NCI-H2171 treated with DMSO at 0.1 percent for 48 hours (cell line): ENCODE data around the gene TRPM5.

Source experiments
- DNase-seq: peaks from one replicate; lab custom pipeline; 2025; lab: John Stamatoyannopoulos, UW

Gene TRPM5

DNA sequence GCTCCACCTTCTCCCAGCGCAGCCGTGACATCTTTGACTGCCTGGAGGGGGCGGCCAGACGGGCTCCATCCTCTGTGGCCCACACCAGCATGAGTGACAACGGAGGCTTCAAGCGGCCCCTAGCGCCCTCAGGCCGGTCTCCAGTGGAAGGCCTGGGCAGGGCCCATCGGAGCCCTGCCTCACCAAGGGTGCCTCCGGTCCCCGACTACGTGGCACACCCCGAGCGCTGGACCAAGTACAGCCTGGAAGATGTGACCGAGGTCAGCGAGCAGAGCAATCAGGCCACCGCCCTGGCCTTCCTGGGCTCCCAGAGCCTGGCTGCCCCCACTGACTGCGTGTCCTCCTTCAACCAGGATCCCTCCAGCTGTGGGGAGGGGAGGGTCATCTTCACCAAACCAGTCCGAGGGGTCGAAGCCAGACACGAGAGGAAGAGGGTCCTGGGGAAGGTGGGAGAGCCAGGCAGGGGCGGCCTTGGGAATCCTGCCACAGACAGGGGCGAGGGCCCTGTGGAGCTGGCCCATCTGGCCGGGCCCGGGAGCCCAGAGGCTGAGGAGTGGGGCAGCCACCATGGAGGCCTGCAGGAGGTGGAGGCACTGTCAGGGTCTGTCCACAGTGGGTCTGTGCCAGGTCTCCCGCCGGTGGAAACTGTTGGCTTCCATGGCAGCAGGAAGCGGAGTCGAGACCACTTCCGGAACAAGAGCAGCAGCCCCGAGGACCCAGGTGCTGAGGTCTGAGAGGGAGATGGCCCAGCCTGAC is 41.2 kb downstream of the TRPM5 start:
- DNase-seq = no peak

DNA sequence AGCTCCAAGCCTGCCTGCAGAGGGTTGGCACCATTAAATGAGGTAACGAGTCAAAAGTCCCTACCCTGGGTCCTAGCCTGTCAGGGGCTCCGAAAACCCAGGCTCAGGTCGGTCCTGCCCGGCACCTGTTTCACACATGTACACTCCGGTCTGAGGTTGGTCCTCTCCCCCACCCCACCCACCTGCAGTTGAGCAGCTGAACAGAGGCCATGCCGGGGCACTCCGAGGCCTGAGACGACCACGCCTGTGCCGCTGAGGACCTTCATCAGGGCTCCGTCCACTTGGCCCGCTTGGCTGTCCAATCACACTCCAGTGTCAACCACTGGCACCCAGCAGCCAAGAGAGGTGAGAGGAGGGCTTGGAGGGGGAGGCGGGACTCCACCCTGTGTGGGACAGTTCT is 42.2 kb downstream of the TRPM5 start:
- no peak for DNase-seq

DNA sequence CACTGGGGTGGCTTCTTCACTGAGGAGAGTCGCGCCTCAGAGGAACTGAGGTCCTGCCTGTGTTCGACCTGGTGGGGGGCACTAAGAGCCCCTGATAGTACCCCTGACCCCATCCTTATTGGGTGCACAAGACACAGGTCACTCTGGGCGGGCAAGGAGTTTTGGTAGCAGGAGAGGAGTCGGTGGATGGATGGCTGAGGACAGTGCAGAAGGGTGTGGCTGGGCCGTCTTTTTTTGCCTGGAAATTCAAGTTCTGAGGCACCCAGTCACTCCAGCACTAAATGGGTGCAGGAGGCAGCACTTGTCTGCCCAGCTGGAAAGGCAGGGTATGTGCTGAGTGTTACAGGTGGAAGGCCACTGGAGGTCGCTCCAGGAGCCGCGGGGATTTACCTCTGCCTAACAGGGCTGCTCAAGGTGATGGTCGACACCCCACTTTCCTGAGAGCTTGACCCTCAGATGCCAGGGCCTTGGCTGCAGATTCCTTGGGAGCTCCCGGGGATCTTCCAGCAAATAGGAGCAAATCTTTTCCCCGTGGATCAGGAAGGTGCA is 42.8 kb downstream of the TRPM5 start:
- no peak for DNase-seq

DNA sequence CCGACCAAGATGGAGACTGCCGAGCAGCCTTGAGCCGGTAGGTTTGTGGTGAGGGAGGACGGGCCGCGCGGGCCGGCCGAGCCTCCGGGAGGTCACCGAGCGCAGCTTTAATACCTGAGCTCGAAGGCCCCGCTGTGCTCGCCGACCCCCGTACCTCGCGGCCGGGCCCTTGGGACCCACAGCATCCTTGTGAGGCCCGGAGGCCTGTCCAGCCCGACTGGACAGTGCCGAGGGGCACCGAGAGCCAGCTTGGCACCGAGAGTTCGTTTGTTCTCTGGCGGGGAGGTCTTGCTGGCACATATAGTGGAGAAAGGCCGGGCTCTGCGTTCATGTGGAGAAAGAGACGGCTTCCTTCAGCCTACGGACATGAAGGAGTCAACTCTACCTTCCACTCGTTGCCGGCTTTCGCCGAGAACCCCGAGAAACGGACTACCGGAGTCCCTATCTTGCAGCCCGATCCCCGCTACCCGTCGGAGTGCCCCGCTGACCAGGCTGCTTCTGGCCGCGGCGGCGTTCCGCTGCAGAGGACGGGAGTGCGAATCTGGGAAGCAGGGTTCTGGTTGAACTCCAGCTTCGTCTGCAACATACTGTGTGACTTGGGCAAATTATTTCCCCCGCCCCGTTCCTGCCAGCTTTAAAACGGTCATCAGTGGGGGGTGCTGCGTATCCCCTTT is 43.4 kb downstream of the TRPM5 start:
- DNase-seq = no peak

DNA sequence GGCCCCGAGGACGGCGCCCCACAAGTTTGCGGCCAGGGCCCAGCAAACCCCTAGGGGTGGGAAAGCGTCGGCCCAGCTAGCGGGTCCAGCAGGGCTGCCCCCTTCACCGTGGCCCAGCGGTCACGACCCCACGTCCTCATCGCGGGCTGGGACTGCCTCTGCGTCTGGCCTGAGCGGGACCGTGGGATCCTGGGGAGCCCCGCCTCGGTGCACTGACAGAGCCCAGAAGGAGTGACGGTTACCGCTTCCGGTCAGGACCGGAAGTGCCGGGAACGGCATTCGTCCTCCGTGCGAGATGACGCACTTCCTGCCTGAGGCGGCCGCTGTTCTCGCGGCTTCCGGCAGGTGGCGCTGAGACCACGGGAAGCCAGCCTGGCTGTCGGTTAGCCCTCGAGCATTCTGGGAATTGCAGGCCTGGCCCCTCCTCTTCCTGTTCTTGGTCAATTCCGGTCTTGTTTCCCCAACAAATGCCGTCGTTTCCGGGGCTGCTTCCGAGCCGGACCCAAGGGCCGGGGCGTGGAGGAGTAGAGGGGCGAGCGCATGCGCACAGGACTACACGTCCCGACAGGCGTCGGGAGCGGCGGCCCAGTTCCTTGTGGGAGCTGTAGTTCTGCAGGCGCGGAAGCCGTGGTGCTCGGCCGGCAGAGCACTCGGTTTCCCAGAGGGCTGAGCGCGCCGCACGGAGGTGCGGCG is 44.1 kb downstream of the TRPM5 start, which contains the start of gene TSSC4:
TSSC4 (plus strand) TSS at position 682 of the 693 bp plus-strand sequence. CDS start 1,884 bp downstream, outside the sequence.
- DNase-seq = peak; percentile 96

DNA sequence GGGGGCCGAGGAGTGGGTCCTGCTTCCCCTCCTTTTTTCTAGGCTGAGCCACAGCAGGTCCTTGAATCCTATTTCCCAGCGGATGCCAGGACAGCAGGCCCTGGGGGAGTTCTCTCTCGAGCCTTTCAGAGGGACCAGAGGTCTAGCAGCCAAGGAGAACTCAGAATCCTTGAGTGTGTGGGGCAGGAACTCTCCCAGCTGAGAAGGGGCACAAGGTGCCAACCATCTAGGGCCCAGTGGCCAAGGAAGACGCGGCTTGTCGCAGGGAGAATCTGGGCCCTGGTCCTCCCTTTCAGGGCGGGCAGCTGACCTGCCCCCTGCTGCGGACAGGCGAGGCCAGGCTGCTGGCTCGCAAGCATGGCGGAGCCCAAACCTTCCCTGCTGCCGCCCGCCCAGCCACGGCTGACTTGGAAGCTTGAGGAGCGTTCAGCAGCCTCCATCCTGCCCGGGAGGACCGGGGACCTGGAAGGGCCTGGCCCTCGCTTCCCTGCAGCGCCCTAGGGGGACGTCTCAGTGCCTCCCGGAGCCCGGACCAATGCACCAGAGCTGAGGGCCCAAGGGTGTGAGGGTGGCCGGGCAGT is 44.7 kb downstream of the TRPM5 start:
- DNase-seq = no peak

DNA sequence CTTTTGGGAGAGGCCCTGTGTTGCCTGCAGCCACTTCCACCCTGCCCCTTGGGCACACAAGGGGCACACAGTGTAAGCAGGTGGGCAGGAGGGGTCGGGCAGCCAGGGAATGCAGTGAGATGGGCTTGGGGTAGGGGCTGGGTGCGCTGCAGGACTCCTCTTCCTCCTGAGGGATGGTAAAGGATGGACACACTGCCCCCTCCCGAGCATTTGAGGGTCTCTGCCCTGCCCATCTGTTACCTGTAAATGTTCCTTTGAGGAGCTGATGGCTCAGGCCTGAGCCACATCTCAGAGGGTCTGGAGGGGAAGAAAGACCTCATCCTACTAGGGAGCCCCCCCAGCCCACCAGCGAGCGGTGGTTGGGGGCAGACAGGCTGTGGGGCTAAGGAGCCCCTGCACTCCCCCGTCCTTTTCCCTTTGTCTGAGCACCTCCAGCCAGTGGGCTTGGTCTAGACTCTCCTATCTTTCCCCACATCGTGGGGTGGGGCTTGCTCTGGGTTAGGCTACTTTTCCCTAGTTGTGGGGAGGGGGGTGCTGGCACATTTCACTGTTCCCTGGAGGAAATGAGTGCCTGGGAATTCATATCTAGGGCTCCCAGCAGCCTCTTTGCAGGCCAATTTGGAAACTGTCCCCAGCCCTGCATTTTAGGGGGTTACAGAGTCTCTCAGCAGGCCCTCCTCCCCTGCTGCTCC is 45.5 kb downstream of the TRPM5 start:
- no peak for DNase-seq

DNA sequence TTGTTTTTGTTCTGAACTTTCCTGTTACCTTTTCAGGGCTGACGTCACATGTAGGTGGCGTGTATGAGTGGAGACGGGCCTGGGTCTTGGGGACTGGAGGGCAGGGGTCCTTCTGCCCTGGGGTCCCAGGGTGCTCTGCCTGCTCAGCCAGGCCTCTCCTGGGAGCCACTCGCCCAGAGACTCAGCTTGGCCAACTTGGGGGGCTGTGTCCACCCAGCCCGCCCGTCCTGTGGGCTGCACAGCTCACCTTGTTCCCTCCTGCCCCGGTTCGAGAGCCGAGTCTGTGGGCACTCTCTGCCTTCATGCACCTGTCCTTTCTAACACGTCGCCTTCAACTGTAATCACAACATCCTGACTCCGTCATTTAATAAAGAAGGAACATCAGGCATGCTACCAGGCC is 47.3 kb downstream of the TRPM5 start:
- DNase-seq = no peak

DNA sequence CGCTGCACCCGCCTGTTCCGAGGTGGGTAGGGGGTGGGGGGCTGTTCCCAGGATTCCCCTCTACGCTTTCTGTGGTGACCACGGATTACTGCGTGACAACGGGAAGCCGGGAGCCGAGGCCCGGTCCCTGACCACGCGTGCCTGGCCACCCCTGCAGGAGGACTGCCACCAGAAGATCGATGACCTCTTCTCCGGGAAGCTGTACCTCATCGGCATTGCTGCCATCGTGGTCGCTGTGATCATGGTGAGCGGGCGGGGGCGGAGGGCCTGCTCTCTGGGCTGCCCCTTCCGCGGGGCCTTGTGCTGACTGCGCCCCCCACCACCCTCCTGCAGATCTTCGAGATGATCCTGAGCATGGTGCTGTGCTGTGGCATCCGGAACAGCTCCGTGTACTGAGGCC is 47.8 kb downstream of the TRPM5 start:
- no peak for DNase-seq

DNA sequence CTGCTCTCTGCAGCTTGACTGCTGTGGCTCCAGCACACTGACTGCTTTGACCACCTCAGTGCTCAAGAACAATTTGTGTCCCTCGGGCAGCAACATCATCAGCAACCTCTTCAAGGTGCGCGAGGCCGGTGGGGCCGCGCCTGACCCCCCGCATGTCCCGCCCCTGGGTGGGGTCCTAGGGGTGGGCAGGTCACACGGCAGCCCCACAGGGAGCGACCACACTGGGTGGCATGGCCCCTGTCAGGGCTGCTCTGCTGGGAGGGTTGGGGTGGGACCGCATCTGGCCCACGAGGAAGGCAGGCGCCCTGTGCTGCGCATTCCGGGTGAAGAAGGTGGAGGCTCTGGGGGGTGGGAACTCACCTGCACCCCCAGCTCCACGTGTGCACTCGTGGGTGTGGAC is 48.5 kb downstream of the TRPM5 start:
- no peak for DNase-seq

DNA sequence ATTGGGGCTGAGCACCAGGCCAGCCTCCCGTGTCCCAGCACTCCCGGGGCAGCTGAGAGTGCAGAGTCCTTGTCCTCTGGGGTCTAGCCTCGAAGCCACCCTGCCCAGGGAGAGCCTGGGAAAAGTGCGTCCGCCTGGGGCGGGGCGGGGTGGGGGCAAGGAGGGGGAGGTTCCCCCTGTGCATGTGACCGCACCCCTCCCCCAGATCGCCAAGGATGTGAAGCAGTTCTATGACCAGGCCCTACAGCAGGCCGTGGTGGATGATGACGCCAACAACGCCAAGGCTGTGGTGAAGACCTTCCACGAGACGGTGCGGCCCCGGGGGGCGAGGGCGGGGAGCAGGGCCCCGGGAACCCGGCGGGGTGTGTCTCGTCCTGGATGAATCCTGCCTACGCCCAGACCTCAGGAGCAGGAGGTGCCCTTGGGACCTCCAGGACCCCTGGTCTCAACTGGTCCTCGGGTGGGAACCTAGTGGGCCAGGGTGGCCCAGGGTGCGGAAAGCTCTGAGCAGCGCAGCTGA is 49.0 kb downstream of the TRPM5 start:
- no peak for DNase-seq

DNA sequence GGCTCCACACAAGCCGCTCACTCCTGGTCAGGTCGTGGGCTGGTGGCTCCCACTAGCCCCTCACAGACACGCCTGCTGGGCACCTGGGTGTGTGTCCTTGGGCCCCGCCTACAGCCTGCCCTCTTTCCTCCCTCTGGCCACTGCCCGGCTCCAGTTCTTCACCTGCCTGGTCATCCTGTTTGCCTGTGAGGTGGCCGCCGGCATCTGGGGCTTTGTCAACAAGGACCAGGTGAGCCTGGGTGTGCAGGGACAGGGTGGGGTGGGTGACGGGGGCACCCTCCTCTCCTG is 49.6 kb downstream of the TRPM5 start:
- no peak for DNase-seq
